HG02938 (cell line): ENCODE measurements around the gene MYLK2.
"Not testable (repeated sequence)": the region's sequence is repeated elsewhere in the genome, so short reads cannot be mapped to it uniquely, and the experiment has no call there.

Source experiments
- ATAC-seq: cut with Tn5 transposase; IDR thresholded peaks from one replicate; pipeline ENCODE4 v1.9.1; 2021; ENCODE audit warnings: mild to moderate bottlenecking, moderate library complexity; ENCODE audit not compliant: unreplicated experiment

The MYLK2 gene

GRCh38 chr20:31815408-31816188, 3.6 kb upstream of the MYLK2 start:
- ATAC-seq = no peak

- no peak for ATAC-seq
Observed at GRCh38 chr20:31816221-31816620, 2.9 kb upstream of the MYLK2 start.

- ATAC-seq = no peak
Observed at GRCh38 chr20:31817461-31817860, 1.7 kb upstream of the MYLK2 start.

- no peak for ATAC-seq
Observed at GRCh38 chr20:31818376-31818908, 714 bp upstream of the MYLK2 start.

GRCh38 chr20:31820228-31820627, 1.1 kb downstream of the MYLK2 start:
- no peak for ATAC-seq

GRCh38 chr20:31821427-31821826, 2.3 kb downstream of the MYLK2 start:
- no peak for ATAC-seq

GRCh38 chr20:31822421-31823330, 3.5 kb downstream of the MYLK2 start:
- no peak for ATAC-seq

GRCh38 chr20:31823360-31824124, 4.4 kb downstream of the MYLK2 start:
- no peak for ATAC-seq

GRCh38 chr20:31824125-31824485, 4.9 kb downstream of the MYLK2 start:
- no peak for ATAC-seq

GRCh38 chr20:31824554-31825313, 5.6 kb downstream of the MYLK2 start:
- no peak for ATAC-seq

- ATAC-seq = no peak
Observed at GRCh38 chr20:31826074-31826473, 6.9 kb downstream of the MYLK2 start.

- ATAC-seq = no peak
Observed at GRCh38 chr20:31827059-31827458, 7.9 kb downstream of the MYLK2 start.

- not testable (repeated sequence) for ATAC-seq
Observed at GRCh38 chr20:31828016-31828415, 8.9 kb downstream of the MYLK2 start.

- ATAC-seq = no peak
Observed at GRCh38 chr20:31829731-31830130, 10.6 kb downstream of the MYLK2 start.

GRCh38 chr20:31830406-31830981, 11.3 kb downstream of the MYLK2 start:
- ATAC-seq = no peak

- ATAC-seq = no peak
Observed at GRCh38 chr20:31831211-31831610, 12.1 kb downstream of the MYLK2 start.

- no peak for ATAC-seq
Observed at GRCh38 chr20:31831771-31832306, 12.7 kb downstream of the MYLK2 start.

- ATAC-seq = no peak
Observed at GRCh38 chr20:31833130-31833930, 14.2 kb downstream of the MYLK2 start.
